Umbilical cord (tissue), 2 donors: Measurements from ENCODE around the gene FHOD3. TPM values are rescaled to one million over a fixed set of nuclear protein-coding genes. Genes with fewer than 3 reads are reported as not detected.

Experiments
- DNase-seq: peaks from one replicate; pipeline ENCODE4 v3.0.0-alpha.2; 2015; ENCODE audit warnings: low spot score
- total RNA-seq: library from RNA; depleted of rRNA; stranded (reverse); fragments of >200 nt; gene quantifications from one replicate; pipeline ENCODE4 v1.2.3, GENCODE V29; 2014; ENCODE audit warnings: low replicate concordance; ENCODE audit not compliant: insufficient read depth

The FHOD3 gene
- total RNA-seq, 1 donor from 2014 or later = 59.7 TPM

GRCh38 chr18:36516258-36516657 is 218.7 kb downstream of the FHOD3 start:
- no peak for DNase-seq

DNA sequence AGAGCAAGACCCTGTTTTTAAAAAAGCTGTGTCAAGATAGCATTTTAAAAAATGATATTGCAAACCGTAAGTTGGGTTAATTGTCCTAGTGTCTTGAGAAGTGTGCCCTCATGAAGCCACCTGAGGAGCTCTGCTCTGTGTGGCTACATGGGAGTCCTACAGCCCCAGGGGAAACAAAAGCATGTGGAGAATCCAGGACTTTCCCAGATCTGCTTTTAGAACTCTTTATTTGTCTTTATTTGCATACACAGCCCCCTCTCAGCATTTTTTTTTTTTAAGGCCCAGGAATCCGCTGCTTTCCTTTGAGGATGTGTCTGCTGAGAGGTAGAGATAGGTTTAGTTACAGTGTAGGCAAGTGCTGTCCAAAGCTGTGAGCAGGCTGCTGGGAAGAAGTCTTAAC is 219.2 kb downstream of the FHOD3 start:
- DNase-seq = no peak

DNA sequence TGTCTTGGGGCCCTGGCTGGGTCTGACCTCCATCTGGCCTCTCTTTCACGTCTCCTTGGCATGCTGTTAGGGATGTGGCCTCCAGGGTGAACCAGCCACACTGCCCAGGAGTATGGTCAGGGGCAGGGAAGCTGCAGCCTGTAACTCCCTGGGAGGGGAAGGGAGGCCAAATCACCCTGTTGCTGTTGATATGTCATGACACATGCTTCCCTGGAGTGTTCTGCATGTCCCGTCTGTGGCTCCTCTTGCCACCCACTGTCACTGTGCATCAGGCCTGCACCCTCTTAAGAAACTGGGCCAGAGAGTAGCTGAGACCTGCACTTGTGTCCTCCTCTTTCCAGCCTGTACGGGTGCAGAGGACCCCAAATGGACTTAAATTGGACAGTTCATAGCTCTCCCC is 221.3 kb downstream of the FHOD3 start:
- DNase-seq = no peak

DNA sequence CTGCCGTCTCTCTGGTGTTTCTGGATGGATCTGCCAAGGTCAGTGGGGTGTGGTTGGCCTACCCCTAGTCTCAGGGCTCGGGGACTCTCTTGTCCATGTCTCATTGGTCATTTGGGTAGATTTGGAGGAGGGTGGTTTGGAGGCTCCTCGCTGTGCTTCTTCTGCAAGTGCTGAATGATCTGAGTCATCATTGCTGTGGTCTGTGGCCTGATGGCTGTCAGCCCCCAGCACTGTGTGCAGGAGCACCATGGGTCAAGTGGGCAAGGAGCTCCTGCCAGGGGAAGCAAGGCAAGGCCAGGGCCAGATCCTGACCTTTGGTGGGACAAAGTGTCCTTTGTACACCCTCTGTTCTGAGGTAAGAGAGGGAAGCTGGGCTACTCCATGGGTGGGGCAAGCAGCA is 221.8 kb downstream of the FHOD3 start:
- no peak for DNase-seq

- DNase-seq = no peak
These were observed 225.0 kb downstream of the FHOD3 start for GRCh38 chr18:36522509-36522908.

GRCh38 chr18:36525913-36526312 is 228.4 kb downstream of the FHOD3 start:
- no peak for DNase-seq

DNA sequence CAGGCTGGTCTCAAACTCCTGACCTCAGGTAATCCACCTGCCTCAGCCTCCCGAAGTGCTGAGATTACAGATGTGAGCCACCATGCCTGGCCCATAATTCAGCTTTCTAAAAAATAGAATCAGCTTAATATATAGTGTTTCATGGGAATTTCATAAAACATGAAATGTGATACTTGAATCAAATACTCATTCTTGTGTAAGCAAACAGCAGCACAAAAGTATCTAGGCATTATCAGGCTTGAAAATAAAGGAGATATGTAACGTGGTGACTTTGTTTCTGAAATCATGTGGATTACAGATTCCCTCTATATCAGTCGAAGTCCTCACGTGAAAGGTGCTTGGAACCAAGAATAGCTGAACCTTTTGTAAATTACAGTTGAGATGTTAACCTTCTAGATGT is 229.1 kb downstream of the FHOD3 start:
- no peak for DNase-seq

DNA sequence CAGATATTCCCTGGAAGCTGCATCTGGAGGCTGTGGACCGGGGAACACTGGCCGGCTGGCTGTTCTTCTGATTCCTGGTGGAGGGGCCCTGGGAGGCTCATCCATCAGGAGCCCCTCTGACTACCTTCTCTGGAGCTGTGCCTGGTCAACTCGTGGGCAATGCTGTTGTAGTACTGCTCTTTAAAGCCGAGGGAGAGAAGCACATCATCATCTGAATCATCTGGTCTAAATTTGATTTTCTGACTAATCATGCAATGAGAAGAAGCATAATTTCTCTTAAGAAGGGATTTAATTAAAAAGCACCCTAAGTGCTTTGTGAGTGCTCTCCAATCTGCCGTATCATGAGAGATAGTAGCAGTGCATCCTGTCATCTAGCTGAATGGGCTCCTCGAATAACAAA is 229.5 kb downstream of the FHOD3 start:
- no peak for DNase-seq

GRCh38 chr18:36527740-36528455 is 230.4 kb downstream of the FHOD3 start:
- no peak for DNase-seq

DNA sequence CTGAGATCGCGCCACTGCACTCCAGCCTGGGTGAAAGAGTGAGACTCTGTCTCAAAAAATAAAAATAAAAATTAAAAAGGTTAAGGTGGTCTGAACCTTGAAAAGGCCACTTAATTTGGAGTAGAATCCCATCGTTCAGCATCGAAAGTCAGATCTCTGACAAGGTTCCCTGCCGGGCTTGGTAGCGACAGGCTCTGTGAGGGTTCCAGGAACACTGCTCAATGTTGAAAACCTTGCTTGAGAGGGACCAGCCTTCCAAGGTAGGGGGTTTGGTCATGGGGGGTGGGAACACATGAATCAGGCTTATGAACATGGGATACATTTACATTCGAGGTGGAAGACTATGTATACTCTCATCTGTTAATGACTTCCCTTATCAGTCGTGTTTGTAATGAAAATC is 232.2 kb downstream of the FHOD3 start:
- no peak for DNase-seq

DNA sequence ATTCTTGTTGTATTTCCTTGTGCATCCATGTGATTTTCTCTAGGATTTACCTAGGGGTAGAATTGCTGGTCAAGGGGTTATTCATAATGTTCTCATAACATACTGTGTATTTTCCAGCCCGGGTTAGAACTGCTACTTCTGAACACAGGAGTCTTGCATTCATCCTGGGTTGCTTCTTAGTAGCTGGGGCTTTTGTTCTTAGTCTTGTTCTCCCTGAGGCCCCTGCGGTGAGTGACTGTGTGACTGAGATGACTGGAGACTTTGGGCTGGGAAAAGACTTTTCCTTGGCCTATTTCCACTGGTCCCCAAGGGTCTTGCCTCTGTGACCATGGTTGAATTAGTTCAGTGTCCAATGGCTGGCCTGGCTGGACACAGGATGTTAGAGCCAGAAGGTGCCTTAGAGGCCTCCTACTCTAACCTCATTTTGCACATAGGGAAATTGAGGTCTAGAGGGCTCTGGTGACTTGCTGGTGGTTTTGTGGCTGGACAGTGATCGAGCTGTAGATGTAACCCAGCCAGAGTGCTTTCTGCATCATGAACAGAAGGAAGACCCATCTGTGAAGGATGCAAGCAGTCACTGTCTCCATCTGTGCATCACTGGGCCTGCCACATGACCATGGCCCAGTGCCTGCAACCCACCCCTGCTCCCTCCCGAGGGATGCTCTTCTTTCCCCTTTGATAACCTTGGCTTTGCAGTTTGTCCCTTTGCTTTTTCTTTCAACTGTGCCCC is 233.3 kb downstream of the FHOD3 start:
- DNase-seq = no peak

GRCh38 chr18:36531636-36532035 is 234.1 kb downstream of the FHOD3 start:
- no peak for DNase-seq

DNA sequence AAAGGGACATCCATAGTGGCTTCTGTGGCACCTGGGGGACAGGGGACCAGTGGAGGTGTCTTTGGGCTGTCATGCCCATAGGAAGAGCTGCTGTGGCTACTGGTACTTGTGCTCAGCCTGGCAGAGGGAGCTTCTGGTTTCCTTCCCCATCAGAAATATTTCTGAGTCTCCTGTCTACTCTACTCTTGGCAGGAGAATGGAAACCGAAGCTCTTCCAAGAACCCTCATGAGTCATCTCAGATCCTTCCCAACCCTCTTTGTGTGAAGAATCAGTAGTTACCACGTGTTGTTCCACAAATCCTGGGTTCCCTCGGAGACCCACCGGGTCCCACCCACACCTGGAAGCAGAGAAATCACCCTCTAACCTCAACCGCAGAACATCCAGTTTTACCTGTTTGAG is 234.9 kb downstream of the FHOD3 start:
- DNase-seq = no peak

DNA sequence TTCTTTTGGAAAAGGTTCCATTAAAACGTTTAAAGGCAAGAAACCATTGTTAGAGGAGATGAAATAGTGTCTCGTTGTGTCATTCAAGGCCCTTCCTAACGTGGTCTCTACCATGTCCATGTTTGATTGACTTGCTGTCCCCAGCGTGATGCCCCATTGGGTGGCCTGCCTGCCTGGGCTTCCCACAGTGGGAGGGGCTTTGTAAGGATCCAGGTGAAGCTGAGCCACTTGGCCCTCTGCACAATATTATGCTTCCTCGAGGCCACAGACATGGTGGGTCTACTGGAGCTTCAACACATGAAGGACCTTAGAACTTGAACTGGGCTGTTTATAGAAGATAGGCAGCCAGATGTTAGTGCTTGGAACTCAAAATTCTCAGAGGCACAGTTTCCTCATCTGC is 235.3 kb downstream of the FHOD3 start:
- no peak for DNase-seq

DNA sequence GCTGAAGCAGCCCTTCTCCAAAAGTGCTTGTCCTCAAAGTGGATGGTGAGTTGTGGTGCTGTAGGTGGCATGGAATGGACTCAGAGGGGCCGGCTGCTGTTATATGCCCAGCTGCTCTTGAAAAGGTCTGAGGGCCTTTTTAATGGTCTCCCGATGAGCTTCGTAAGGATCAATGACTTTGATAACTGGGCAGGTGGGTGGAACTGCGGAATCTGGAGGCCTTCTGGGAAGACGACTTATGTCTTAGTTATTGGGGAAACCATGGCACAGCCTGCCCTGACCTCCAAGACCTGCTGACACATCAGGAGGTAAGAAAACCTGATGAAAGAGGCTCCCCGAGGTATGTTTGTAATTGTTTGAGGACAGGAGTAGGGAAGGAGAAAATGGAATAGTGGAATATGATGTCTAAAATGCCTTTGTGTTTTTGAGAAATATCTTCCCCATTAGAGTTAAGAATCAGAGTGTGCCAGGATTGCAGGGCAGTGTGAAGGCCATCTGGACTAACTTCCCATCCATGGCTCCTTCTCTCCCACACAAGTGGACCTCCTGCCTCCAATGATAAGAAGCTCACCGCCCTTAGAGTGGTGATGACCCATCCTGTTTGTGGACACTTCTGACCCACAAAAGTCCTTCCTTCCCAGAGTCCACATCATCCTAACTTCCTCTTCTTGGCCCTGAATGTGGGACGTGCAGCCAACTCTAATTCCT is 236.1 kb downstream of the FHOD3 start:
- no peak for DNase-seq

DNA sequence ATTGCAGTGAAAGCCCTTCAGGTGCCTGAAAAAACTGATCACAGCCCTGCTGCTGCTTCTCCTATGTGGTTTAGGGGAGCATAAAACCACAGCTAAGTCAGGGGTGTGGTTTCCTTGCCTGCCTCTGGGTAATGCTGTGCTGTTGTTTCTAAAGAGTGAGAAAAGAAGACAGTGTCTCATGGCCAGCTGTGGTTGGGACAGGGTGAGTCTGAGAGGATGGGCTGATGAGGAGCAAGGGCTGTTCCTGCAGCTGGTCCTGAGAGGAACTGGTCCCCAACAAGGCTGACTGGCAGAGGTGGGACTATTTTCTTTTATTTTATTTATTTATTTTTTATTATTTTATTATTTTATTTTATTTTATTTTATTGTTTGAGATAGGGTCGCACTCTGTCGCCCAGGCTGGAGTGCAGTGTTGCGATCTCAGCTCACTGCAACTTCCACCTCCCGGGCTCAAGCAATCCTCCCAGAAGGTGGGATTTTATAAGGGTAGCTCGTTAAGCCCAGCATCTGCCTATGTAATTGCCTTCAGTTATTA is 236.7 kb downstream of the FHOD3 start:
- DNase-seq = no peak

DNA sequence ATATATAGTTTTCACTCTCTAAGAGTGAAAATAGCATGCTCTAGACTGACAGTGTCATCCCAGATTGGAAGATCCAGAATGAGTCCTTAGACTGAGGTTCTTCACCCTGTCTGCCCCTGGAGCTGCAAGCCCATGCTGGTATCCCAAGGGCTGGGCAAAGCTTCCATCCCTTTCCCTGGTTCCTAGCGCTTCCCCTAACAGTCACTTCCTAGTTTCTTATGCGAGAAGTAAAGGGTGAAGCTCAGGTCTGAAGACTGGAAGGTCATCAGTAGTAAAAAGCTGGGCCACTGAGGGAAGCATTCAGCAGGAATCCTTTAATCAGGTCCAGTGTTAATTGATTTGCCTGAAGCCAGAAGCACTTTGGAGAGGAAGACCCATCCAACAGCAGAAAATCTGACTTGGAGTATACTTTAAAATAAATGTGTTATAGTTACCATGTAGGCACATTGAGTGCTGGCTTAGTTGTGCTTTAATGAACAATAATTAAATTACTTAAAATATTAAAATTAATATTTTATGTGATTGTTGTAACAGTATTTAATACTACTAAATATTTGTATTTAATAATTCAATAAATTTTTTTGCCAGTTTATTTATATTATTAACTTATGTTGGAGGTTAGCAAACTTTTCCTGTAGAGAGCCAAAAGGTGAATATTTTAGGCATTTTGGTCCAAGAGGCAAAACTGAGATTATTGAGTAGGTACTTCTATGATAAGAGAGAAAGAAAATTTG is 237.9 kb downstream of the FHOD3 start:
- DNase-seq = no peak

GRCh38 chr18:36536426-36536825 is 238.9 kb downstream of the FHOD3 start:
- DNase-seq = no peak

GRCh38 chr18:36537289-36537688 is 239.8 kb downstream of the FHOD3 start:
- no peak for DNase-seq

DNA sequence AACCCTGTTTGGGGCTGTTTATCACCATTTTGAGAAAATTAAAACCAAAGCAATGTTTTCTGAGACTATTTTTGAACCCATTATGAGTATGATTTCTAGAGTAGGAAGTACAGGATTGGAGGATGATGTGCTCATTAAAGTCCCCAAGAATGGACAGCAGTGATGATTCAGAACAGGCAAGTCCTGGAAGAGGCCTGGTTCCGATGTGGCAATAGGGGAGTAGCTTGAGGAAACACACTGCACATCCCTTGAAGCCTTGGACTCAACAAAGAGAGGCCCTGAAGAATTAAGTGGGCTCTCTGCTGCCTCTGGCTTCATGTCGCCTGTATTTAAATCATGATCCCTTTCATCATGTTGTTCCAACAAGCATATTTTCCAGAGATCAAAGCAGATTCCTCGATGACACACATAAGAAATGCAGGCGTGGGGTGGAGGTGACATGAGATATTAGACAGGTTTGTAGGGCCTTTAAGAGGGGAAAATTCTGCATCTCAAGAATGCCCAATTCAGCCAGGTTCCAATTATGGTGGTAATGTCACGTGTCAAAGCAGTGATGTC is 242.2 kb downstream of the FHOD3 start:
- DNase-seq = peak; percentile 84

DNA sequence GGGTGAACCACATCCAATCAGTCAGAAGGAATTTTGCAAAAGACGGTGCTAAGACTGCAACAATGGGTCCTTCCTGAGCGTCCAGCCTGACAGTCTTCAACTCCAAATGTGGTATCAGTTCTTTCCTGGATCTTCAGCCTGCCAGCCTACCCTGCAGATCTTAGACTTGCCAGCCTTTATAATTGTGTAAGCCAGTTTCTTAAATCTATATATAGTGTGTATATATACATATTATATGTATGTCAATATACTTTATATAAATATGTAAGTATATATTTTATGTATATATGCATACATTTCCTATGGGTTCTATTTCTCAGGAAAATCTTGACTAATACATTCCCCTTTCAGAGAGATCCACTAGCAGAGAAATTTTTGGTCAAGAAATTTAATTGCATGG is 245.5 kb downstream of the FHOD3 start:
- no peak for DNase-seq
